GM08714 (cell line): ENCODE measurements around the gene SFSWAP.

Source experiments
- H3K4me3 ChIP-seq: fragments of 200-500 bp; sonication (Bioruptor generic); 2 replicates; pipeline ENCODE4 v1.5.1; 2014; ENCODE audit warnings: mild to moderate bottlenecking, low read length, inconsistent platforms
- ZNF274 ChIP-seq: IDR thresholded peaks from 2 replicates; pipeline ENCODE4 v1.6.1; 2012; ENCODE audit warnings: mild to moderate bottlenecking, low read depth, low read length

The SFSWAP gene

GRCh38 chr12:131687346-131688125, 23.4 kb upstream of the SFSWAP start:
- TF ChIP-seq ZNF274 = no peak
- no peak overlapping the region for H3K4me3 ChIP-seq

DNA sequence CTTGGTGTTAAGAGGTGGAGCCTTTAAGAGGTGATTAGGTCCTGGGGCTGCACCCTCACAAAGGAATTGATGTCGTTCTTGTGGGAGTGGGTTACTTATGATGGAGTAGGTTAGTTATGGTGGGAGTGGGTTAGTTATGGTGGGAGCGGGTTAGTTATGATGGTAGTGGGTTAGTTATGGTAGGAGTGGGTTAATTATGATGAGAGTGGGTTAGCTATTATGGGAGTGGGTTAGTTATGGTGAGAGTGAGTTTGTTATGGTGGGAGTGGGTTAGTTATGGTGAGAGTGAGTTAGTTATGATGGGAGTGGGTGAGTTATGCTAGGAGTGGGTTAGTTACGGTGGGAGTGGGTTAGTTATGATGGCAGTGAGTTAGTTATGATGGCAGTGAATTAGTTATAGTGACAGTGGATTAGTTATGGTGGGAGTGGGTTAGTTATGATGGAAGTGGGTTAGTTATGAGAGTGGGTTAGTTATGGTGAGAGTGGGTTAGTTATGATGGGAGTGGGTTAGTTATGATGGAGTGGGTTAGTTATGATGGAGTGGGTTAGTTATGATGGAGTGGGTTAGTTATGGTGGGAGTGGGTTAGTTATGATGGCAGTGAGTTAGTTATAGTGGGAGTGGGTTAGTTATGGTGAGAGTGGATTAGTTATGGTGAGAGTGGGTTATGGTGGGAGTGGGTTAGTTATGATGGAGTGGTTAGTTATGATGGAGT, 22.6 kb upstream of the SFSWAP start:
- H3K4me3 ChIP-seq = no peak overlapping the region
- TF ChIP-seq ZNF274 = no peak

GRCh38 chr12:131688845-131689154, 22.1 kb upstream of the SFSWAP start:
- no peak overlapping the region for H3K4me3 ChIP-seq
- TF ChIP-seq ZNF274 = no peak

DNA sequence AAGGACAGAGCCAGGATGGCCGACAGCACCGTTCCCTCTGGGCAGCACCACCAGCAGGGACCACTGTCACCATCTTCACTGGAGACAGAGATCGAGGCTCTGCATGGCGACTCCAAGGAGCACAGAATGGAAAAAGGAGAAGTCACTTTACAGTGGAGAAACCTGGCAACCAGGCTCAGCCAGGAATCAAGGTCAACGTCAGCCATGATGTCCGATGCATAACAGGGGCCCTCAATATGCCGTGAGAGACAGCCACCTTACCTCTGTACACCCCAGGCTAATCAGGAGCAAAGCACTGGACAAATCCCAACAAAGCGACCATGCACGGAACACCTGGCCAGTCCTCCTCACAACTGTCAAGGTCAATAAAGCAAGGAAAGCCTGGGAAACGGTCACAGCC, 20.6 kb upstream of the SFSWAP start:
- H3K4me3 ChIP-seq = no peak overlapping the region
- TF ChIP-seq ZNF274 = no peak

DNA sequence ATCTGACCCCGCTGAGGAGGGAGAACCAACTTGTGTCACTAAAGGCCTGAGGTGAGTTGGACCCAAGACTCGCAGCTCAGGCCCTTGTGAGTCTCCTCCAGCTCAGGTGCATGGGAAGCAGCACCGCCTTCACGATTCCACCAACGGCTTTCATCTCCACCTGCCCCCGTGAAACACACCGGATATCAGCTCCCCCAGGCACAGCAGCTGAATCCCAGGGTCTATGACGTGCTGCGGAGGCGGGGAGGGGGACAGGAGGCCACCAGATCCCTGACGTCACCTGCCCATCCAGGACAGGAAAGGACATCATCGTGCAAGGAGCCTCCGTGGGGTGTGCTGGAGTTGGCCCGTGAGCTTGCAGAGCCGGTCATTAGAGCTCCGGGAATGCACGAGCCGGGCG, 18.5 kb upstream of the SFSWAP start:
- no peak overlapping the region for H3K4me3 ChIP-seq
- no peak for TF ChIP-seq ZNF274

DNA sequence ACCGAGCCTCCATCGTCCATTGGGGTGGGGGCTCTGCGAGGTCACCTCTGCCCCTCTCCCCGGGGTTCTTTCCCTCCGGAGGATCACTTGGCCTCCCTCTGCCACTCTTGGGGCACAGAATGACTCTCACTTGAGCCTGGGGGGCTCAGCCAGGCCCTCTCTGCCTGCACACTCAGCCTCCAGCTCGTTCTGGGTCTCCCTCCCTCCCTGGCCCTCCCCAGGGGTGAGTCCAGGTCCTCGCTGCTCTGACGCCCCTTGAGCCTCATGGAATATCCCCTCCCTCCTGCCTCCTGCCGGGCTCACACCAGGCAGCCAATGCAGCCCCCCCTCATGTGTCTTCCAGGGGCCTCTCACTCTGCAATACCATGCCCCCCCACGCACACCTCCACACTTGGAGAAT, 17.7 kb upstream of the SFSWAP start:
- H3K4me3 ChIP-seq = no peak overlapping the region
- TF ChIP-seq ZNF274 = no peak

GRCh38 chr12:131694116-131694838, 16.6 kb upstream of the SFSWAP start:
- no peak for TF ChIP-seq ZNF274
- no peak overlapping the region for H3K4me3 ChIP-seq

DNA sequence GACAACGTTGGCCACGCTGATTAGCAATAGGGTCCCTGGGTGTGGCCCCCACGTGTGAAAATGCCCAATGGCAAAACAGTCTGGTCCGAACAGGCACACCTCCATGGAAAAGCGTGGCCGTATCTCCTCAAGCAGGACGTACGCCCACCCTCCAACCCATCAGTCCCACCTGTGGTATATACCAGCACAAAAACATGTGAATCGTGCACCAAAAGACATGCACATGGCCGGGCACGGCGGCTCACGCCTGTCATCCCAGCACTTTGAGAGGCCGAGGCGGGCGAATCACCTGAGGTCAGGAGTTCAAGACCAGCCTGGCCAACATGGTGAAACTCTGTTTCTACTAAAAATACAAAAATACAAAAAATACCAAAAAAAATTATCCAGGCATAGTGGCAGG, 14.9 kb upstream of the SFSWAP start:
- no peak overlapping the region for H3K4me3 ChIP-seq
- TF ChIP-seq ZNF274 = no peak

- no peak for TF ChIP-seq ZNF274
- no peak overlapping the region for H3K4me3 ChIP-seq
Observed at GRCh38 chr12:131698286-131698685, 12.6 kb upstream of the SFSWAP start.

DNA sequence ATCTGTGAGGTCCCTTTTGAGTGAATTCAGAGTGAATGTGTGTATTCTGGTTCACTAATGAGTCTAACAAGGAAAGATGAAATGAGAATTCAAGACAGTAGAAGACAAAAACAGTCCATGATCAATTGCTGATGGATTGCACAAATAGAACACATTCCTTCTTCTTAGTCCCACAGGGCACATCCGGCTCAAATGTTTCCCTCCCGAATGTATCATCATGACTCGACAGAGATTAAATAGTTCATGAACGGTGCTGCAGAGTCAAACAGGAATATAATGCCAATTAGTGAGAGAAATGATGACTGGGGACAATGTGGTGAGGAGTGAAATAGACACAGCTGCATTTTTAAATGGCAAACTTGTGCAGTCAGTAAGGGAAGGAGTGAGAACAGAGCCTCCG, 11.5 kb upstream of the SFSWAP start:
- H3K4me3 ChIP-seq = no peak overlapping the region
- no peak for TF ChIP-seq ZNF274

DNA sequence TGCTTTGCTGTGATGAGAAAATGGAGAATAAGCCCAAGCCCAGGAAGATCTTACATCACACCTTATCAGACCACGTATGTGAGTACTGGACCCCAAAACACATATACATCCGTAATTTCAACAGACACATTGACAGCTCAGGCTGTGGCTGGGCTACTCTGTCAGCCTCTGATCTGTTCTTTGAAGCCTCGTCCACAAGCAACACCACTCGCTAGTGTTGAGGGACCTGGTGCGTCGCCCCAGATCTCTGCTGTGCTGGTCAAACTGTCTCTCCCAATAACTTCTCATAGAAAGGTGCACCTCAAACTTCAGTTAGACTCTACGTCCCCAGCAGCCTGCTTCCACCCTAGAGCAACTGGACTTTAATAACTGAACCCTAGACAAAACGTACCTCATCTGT, 10.6 kb upstream of the SFSWAP start:
- TF ChIP-seq ZNF274 = no peak

DNA sequence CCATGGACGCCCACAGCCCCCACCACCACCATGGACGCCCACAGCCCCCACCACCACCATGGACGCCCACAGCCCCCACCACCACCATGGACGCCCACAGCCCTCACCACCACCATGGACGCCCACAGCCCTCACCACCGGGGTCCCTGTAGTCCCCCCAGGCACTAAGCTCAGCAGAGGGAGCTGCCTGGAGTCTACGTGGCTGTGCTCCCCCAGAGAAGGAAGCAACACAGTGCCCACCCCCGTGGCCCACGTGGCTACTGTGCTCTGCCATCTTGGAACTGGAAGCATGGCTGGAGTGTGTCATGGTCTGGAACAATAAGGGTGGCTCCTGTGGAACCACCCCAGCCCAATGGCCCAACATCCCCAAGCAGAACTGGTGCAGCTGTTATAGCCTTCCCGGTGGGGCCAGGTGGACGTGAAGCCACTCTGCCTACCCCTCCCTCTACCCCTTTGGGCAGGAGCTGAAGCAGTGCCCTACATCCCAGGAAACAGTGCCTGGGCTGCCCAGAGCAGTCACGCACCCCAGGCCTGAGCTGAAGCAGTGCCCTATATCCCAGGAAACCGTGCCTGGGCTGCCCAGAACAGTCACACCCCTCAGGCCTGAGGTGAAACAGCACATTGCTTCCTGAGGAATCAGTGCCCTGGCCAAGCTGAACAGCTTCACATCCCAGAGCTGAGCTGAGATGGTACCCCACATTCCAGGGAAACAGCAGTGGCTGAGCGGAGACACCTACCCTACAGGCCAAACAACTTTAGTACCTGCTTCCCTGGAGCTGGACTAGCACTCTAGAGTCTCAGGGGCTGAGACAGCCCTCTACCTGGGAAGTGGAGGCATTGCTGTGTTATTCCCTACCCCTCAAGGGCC, 9.0 kb upstream of the SFSWAP start:
- no peak overlapping the region for H3K4me3 ChIP-seq
- TF ChIP-seq ZNF274 = no peak

More for the DNA sequence above, 10.6 kb upstream of the SFSWAP start:
- H3K4me3 ChIP-seq = no peak overlapping the region

- no peak overlapping the region for H3K4me3 ChIP-seq
- no peak for TF ChIP-seq ZNF274
Observed at GRCh38 chr12:131702573-131702877, 8.4 kb upstream of the SFSWAP start.

DNA sequence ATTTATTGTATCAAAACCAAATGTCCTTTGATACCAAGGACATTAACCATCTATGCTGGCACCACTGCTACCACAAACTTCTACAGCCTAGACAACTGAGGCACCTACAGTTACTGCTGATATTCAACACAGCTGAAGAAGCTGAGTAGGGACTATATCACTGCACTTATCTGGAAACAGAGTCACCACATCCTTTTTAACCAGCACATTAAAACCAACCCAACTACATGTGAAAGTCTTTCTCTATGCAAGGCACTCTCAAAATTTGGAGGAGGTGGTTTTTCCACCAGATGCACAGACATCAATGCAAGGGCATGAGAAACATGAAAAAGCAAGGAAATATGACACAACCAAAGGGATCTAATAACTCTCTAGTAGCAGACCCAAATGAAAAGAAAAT, 7.7 kb upstream of the SFSWAP start:
- TF ChIP-seq ZNF274 = no peak
- H3K4me3 ChIP-seq = no peak overlapping the region
